Stimulated activated naive CD8-positive, alpha-beta T cell treated with anti-CD3 and anti-CD28 coated beads, Interleukin-15, Interleukin-2, amounts not matched to agents 100 U/mL and 50 U/mL, for 24 hours (primary cell): ENCODE measurements around the gene RCCD1.
"Not testable (repeated sequence)": the region's sequence is repeated elsewhere in the genome, so short reads cannot be mapped to it uniquely, and the experiment has no call there.

Experiments
- ATAC-seq: fragments of 150-1000 bp; cut with Tn5 transposase; one replicate; pipeline ENCODE4 v1.10.0; 2021
- DNase-seq: peaks from one replicate; pipeline ENCODE4 v3.0.0; 2021

The RCCD1 gene

GRCh38 chr15:90918034-90918788, 36.5 kb upstream of the RCCD1 start:
- ATAC-seq = no peak
- DNase-seq = no peak

GRCh38 chr15:90918835-90919234, 35.8 kb upstream of the RCCD1 start:
- no peak for ATAC-seq
- no peak for DNase-seq

- DNase-seq (no peak), ATAC-seq (no peak)
Observed at GRCh38 chr15:90921887-90922286, 32.8 kb upstream of the RCCD1 start.

GRCh38 chr15:90922712-90923322, 31.9 kb upstream of the RCCD1 start:
- ATAC-seq = peak; percentile 61
- DNase-seq = not testable (repeated sequence)

- DNase-seq = no peak
- peak; percentile 79 for ATAC-seq
Observed at GRCh38 chr15:90924375-90924774, 30.3 kb upstream of the RCCD1 start.

- not testable (repeated sequence) for DNase-seq, ATAC-seq
Observed at GRCh38 chr15:90926766-90927165, 27.9 kb upstream of the RCCD1 start.

- DNase-seq, ATAC-seq: not testable (repeated sequence)
Observed at GRCh38 chr15:90928106-90928505, 26.6 kb upstream of the RCCD1 start.

GRCh38 chr15:90929246-90930019, 25.3 kb upstream of the RCCD1 start:
- ATAC-seq = no peak
- no peak for DNase-seq

GRCh38 chr15:90930861-90931574, 23.7 kb upstream of the RCCD1 start:
- no peak for DNase-seq
- no peak for ATAC-seq

- DNase-seq (no peak), ATAC-seq (no peak)
Observed at GRCh38 chr15:90931575-90931827, 23.2 kb upstream of the RCCD1 start.

GRCh38 chr15:90931828-90932659, 22.6 kb upstream of the RCCD1 start, which contains the start of gene HDDC3:
Gene HDDC3 (minus strand): TSS chr15:90932549. CDS start chr15:90932540, 9 bp downstream.
- ATAC-seq = peak; percentile 65
- peak; percentile 98 for DNase-seq

- ATAC-seq (no peak), DNase-seq (no peak)
Observed at GRCh38 chr15:90932660-90932991, 22.1 kb upstream of the RCCD1 start.

GRCh38 chr15:90933301-90933700, 21.4 kb upstream of the RCCD1 start:
- DNase-seq (no peak), ATAC-seq (no peak)

GRCh38 chr15:90934256-90934948, 20.3 kb upstream of the RCCD1 start:
- DNase-seq = peak; percentile 91

GRCh38 chr15:90934949-90935751, 19.5 kb upstream of the RCCD1 start, which contains the start of gene UNC45A:
Gene UNC45A (plus strand): TSS chr15:90935285. CDS start chr15:90935325, 40 bp downstream.
- peak; percentile 80 for ATAC-seq
- DNase-seq = peak; percentile 99

More at GRCh38 chr15:90934256-90934948, 20.3 kb upstream of the RCCD1 start:
- ATAC-seq = peak; percentile 31

GRCh38 chr15:90936823-90937222, 17.9 kb upstream of the RCCD1 start:
- DNase-seq (no peak), ATAC-seq (no peak)

GRCh38 chr15:90938261-90938660, 16.4 kb upstream of the RCCD1 start:
- DNase-seq (no peak), ATAC-seq (no peak)

GRCh38 chr15:90939756-90940155, 14.9 kb upstream of the RCCD1 start:
- no peak for ATAC-seq

GRCh38 chr15:90941038-90941437, 13.6 kb upstream of the RCCD1 start:
- ATAC-seq (no peak), DNase-seq (no peak)

More at GRCh38 chr15:90939756-90940155, 14.9 kb upstream of the RCCD1 start:
- no peak for DNase-seq
